Activated CD8-positive, alpha-beta memory T cell treated with anti-CD3 and anti-CD28 coated beads for 24 hours (primary cell): ENCODE data around the gene SNCA.

Experiments
- DNase-seq: peaks from one replicate; pipeline ENCODE4 v3.0.0-alpha.2; 2020

SNCA gene

GRCh38 chr4:89836897-89837384 is at the start of gene SNCA:
Gene SNCA (minus strand): TSS chr4:89837161. CDS start chr4:89835667, 1,494 bp downstream.
- peak; percentile 64 for DNase-seq

DNA sequence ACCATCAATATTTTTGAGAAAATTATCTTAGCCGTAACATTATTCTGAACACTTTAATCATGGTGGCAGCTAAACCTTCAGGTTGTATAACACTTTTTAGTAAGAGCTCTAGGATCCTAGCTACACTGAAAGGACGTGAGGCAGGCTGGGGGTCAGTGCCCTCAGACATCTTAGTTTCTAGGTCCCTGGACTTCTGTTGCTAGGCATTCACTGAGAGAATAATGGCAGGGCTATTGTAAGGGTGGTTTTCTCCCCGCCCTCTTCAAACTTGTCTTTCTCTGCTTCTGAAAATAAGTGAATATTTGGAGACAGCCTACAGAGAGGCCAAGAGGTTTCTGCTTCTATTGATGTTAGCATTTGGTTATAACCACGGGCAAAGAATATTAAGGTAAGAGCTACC is 42.3 kb upstream of the SNCA start:
- DNase-seq, result no peak

GRCh38 chr4:89878611-89879010 is 41.6 kb upstream of the SNCA start:
- DNase-seq, result no peak

GRCh38 chr4:89876548-89876947 is 39.6 kb upstream of the SNCA start:
- no peak for DNase-seq

DNA sequence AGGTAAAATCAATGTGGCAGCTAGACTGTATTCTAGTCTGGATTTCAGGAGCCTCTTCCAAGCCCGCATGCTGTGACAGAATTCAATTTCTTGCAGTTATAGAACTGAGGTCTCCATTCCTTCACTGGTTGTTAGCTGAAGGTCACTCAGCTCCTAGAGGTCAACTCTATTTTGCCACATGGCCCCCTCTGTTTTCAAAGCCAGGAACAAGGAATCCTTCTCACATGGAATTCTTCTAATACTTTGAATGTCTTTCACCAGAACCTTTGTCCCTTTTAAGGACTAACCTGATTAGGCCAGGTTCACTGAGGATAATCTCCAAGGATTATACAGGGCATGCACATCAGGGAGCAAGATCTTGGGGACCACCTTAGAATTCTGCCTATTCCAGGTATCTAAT is 34.2 kb upstream of the SNCA start:
- DNase-seq, result no peak

GRCh38 chr4:89868999-89869589 is 32.1 kb upstream of the SNCA start:
- no peak for DNase-seq

GRCh38 chr4:89868276-89868675 is 31.3 kb upstream of the SNCA start:
- DNase-seq, result no peak

GRCh38 chr4:89863533-89863932 is 26.6 kb upstream of the SNCA start:
- no peak for DNase-seq

GRCh38 chr4:89860971-89861370 is 24.0 kb upstream of the SNCA start:
- DNase-seq, result no peak

GRCh38 chr4:89855236-89855635 is 18.3 kb upstream of the SNCA start:
- no peak for DNase-seq

- DNase-seq, result no peak
These were observed 10.8 kb upstream of the SNCA start for GRCh38 chr4:89847571-89848325.

- no peak for DNase-seq
These were observed 2.6 kb upstream of the SNCA start for GRCh38 chr4:89839558-89839957.

DNA sequence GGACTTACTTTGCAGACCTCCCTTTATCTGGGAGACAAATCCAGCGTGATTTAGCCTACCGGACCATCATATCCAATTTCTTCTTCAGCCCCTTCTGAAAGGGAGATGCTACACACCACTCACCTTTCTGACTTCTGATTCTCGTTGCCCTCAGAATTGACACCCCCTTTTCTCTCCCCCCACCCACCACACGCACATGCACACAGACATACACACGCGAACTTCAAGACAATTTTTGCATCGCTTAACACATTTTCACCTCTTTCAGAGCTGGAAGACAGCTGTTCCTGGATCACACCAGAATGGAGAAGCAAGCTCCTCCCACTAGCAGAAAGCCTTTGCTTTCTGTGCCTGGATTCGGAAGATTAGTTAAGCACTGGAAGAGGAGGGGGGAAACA is 1.0 kb upstream of the SNCA start:
- DNase-seq, result no peak

DNA sequence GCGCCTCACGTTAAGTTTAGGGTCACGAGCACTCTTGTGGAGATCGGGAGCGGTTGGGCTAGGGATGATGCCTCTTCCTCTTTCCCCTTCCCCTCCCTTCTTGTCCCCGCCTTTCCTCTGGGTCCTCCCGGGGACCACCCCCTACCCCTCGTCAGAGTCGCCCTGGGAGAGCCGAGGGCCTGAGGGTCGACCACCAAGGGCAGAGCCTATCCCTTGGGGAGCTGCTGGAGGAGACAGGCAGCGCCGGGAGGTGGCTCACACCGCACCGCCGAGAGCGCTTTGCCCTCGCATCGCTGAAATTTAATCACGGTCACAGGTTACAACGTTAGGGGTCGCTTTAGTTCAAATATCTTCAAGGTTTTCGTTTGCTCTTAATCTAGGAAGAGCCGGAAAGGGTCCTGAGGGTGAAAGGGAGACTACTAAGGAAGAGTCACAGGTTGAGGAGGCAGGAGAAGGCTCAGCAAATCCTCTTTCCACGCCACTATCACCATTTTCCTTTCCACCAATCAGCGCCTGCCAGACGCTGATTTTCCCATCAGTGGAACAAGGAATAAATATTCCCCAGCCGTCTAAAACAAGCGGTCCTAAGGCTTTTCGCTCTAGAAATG is 528 bp upstream of the SNCA start:
- peak; percentile 61 for DNase-seq

GRCh38 chr4:89836031-89836745 is 773 bp downstream of the SNCA start:
- DNase-seq, result no peak

GRCh38 chr4:89835413-89835812 is 1.5 kb downstream of the SNCA start:
- DNase-seq, result no peak

DNA sequence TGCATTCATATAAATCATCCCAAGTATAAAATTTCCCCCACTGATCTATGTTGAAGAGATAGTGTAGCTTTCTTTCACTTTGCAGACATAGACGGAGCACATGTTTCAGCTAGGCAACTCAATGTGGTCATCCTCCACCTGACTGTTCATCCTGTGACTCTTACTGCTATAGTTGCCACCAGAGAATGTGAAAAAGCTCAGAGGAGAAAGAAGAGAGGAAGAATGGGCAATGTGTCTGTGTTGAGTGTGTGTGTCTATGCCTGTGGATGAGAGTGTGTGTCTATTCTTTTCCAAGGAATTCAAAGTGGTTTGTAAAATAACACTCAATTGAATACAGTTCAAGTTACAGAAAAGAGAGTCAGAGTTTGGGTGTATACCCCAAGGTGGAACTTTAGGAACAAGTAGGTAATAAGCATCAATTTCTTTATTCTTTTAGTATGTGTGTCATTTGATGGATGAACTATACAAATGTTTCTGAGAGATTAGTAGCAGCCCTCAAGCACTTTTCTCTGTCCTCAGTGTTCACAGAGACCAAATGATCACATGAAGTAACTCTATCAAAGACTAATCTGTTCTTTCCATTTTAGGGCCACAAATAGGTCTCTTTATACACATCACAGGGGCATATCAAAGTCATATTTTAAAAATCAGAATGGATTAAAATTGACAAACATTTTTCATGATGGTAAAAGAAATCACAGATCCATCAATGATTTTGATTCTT is 2.3 kb downstream of the SNCA start:
- no peak for DNase-seq

DNA sequence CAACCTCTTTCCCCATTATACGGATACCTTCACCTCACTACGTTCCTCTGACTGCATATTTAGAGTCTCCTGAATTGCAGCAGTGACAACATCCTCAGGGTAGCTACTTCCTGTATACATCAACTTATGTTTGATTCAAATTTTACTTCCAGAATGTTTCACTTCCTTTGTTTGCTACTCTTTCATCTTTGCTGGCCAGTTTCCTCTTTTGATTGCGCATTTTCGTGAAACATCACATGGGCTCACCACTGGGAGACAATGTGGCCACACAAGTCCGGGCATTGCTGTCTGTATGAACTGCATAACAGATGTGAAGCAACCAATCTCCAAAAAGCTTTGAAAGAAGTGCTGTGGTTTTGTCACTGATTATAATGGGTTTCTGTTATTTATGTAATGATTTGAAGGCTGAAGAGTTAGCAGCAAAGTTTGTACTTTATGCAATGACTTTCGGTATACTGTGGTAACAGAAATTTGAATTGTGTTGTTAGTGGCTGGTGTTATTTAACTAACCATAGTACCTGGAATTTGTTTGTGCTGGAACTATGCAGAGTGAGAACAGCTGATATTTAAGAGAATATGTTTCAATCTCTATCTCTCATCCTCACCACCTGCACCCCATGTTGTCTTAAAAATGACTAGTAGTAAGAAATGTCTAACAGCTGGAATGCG is 7.4 kb downstream of the SNCA start:
- DNase-seq, result no peak

GRCh38 chr4:89823416-89823815 is 13.5 kb downstream of the SNCA start:
- no peak for DNase-seq

- DNase-seq, result no peak
These were observed 15.3 kb downstream of the SNCA start for GRCh38 chr4:89821612-89822011.

GRCh38 chr4:89820010-89820409 is 17.0 kb downstream of the SNCA start:
- no peak for DNase-seq

- DNase-seq, result no peak
These were observed 22.6 kb downstream of the SNCA start for GRCh38 chr4:89814362-89814761.
